MCF 10A (cell line): ENCODE results near the gene KPNB1. TPM values are rescaled to one million over a fixed set of nuclear protein-coding genes. Genes with fewer than 3 reads are reported as not detected.
A peak's percentile ranks its signal among the peaks of the same experiment; 100 is the strongest.

Source experiments
- BruUV-seq: library from RNA; stranded (reverse); fragments of 400-500 nt; replicated peaks from 2 replicates; lab custom pipeline; 2021; lab: Mats Ljungman, UMichigan
- CTCF ChIA-PET: fragments of 300-600 bp; sonication (Branson Sonifier 250); formaldehyde crosslinking; extraction: SDS; loops from one replicate; lab custom pipeline; 2021; ENCODE audit warnings: antibody characterized with exemption, inconsistent platforms; lab: Yijun Ruan, JAX
- POLR2A ChIA-PET: fragments of 300-600, 350-650 bp; sonication (Branson Sonifier 250); formaldehyde crosslinking; extraction: SDS; loops from one replicate; lab custom pipeline; 2020; ENCODE audit warnings: antibody characterized with exemption, inconsistent platforms; lab: Yijun Ruan, JAX
- DNase-seq: peaks from one replicate; pipeline ENCODE4 v3.0.0-alpha.2; 2018; ENCODE audit not compliant: unreplicated experiment
- H3K27ac Mint-ChIP-seq: one replicate; pipeline ENCODE4 v1.8.0; 2022; ENCODE audit warnings: mild to moderate bottlenecking, low read depth, mixed read lengths; ENCODE audit not compliant: unreplicated experiment
- H3K27me3 Mint-ChIP-seq: one replicate; pipeline ENCODE4 v1.8.0; 2022; ENCODE audit warnings: mixed read lengths; ENCODE audit not compliant: insufficient read depth, unreplicated experiment
- H3K36me3 Mint-ChIP-seq: one replicate; pipeline ENCODE4 v1.8.0; 2022; ENCODE audit warnings: mild to moderate bottlenecking, moderate library complexity, mixed read lengths; ENCODE audit not compliant: insufficient read depth, unreplicated experiment
- H3K4me1 Mint-ChIP-seq: one replicate; pipeline ENCODE4 v1.8.0; 2022; ENCODE audit warnings: mixed read lengths; ENCODE audit not compliant: insufficient read depth, unreplicated experiment
- H3K4me3 Mint-ChIP-seq: one replicate; pipeline ENCODE4 v1.8.0; 2022; ENCODE audit warnings: mild to moderate bottlenecking, moderate library complexity, mixed read lengths; ENCODE audit not compliant: unreplicated experiment
- H3K9me3 Mint-ChIP-seq: one replicate; pipeline ENCODE4 v1.8.0; 2022; ENCODE audit warnings: mixed read lengths; ENCODE audit not compliant: unreplicated experiment
- intact Hi-C: fragments of 100-400 bp; cut with micrococcal nuclease; formaldehyde crosslinking; loops from 2 replicates; pipeline ENCODE4 v1.14.1; 2022
- total RNA-seq: library from RNA; stranded (reverse); gene quantifications from 2 replicates; pipeline ENCODE4 v1.2.3, GENCODE V29; 2022
- TF ChIP-seq, protein P1 (sequence below): fragments of 200-600 bp; IDR thresholded peaks from one replicate; pipeline ENCODE4 v1.8.0; 2022; ENCODE audit warnings: antibody characterized with exemption, mild to moderate bottlenecking; ENCODE audit not compliant: unreplicated experiment

Gene KPNB1
- total RNA-seq, 1 experiment from 2014 or later, result 609 TPM

DNA sequence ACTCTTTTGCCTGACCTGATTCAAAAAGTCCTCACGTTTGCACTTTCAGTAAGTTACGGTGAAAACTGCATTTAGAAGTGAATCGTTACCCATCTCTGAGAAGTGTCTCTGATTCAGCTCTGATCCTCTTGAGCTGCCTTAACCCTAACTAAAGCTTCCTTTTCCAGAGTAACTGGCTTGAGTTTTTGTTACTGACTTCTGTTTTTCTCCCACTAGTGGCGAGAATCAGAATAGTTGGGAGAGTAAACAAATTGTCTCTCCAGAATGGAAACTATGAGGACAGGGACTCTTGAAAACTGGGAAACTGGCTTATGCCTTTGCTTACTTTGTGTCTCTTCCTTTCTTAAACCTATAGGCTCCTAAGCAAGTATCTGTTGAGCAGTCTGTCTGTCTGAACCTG is 31.3 kb upstream of the KPNB1 start:
- TF ChIP-seq, protein P1, sequence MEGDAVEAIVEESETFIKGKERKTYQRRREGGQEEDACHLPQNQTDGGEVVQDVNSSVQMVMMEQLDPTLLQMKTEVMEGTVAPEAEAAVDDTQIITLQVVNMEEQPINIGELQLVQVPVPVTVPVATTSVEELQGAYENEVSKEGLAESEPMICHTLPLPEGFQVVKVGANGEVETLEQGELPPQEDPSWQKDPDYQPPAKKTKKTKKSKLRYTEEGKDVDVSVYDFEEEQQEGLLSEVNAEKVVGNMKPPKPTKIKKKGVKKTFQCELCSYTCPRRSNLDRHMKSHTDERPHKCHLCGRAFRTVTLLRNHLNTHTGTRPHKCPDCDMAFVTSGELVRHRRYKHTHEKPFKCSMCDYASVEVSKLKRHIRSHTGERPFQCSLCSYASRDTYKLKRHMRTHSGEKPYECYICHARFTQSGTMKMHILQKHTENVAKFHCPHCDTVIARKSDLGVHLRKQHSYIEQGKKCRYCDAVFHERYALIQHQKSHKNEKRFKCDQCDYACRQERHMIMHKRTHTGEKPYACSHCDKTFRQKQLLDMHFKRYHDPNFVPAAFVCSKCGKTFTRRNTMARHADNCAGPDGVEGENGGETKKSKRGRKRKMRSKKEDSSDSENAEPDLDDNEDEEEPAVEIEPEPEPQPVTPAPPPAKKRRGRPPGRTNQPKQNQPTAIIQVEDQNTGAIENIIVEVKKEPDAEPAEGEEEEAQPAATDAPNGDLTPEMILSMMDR, result peak; percentile 17
- Mint-ChIP-seq H3K27me3 (no peaks in the 10 kb centered on the region), H3K36me3 (peaks cover 94% of the 10 kb centered on the region), H3K27ac (no peak overlapping the region), H3K4me3 (no peak overlapping the region), H3K4me1 (peaks cover 13% of the 10 kb centered on the region), H3K9me3 (no peaks in the 10 kb centered on the region)
- no peak for DNase-seq
- no TSS peak for BruUV-seq
- intact Hi-C loops, result no loop called here
- POLR2A ChIA-PET, result interaction anchor here (0.6 to 1.6 kb wide), 5 partner anchors 9 to 39 kb away, joined by 3 to 5 read pairs (median 3); partner anchors contain the start of gene KPNB1
- CTCF ChIA-PET, result interaction anchor here (0.7 to 1.8 kb wide), 5 partner anchors 12 to 118 kb away, joined by 3 to 6 read pairs (median 5); no protein-coding TSS in a partner anchor

DNA sequence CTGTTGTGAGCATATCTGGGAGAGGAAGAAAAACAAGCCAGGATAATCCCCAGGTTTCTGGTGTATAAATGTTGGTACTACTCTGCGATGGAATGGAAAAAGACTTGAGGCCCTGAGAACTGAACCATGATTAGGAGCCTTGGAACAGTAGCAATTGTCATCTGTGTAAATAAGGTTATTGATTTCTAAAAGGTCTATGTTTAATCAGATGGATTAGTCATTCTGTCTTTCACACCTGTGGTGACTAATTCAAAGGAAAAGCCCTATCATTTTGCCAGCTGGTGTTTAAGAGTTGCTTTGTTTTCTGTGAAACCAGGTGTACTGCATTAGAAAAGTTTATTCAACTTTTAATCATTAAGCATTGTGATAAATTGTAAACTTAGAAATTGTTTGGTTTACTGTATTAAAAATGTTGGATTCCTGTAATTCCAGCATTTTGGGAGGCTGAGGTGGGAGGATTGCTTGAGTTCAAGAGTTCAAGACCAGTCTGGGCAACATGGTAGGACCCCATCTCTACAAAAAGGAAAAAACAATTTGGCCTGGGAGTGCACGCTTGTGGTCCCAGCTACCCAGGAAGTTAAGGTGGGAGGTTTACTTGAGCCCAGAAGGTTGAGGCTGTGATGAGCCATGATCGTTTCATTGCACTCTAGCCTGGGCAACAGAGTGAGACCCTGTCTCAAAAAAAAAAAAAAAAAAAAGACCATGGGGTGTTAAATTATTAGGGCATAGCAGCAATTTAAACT is 29.0 kb upstream of the KPNB1 start:
- Mint-ChIP-seq H3K27me3 (no peaks in the 10 kb centered on the region), H3K4me3 (no peak overlapping the region), H3K9me3 (no peaks in the 10 kb centered on the region), H3K36me3 (peaks cover 94% of the 10 kb centered on the region), H3K27ac (peak overlapping the region; percentile 54), H3K4me1 (peaks cover 13% of the 10 kb centered on the region)
- intact Hi-C loops, result no loop called here
- ChIA-PET CTCF (interaction anchor here (1.8 kb wide), 1 partner anchor 120 kb away, joined by 5 read pairs; no protein-coding TSS in a partner anchor), POLR2A (interaction anchor here (0.6 to 3.8 kb wide), 5 partner anchors 29 to 1717 kb away, joined by 3 to 31 read pairs (median 3); partner anchors contain the start of gene KPNB1)
- DNase-seq, result peak; percentile 14
- BruUV-seq, result no TSS peak
- TF ChIP-seq, protein P1, result no peak

DNA sequence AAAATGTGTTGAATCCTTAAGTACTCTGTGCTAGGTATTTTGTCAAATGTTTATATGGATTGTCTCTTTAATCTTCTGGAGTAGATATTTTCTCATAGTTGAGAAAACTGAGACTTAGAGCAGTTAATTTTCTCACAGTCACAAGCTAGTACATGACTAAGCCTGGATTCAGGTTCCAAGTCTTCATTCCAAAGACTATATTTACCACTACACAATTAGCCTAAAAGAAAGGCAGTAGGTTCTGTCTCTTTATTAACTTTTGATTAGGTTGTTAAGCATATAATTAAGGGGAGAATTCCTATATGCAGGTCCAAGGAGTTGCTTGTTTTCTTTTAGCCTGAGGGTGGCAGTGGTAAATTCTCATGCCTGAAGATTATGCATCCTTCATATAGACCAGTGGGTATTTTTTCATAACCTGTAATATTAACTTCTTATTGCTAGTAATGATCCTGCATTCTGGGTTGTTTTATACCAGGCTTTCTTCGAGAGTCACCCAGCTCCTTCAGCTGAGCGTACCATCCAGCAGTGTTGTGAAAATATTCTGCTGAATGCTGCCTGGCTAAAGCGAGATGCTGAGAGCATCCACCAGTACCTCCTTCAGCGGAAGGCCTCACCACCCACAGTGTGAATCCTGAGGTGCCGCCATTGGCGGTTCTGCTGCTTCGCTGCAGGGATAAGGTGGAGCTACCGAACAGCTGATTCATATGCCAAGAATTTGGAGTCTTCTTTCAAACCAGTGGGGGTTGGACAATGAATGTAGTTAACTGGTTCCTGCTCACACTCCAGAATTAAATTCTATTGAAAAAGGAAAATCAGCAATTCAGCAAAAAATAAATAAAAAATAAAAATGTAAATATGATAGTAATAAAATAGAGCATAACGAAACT is 28.2 kb upstream of the KPNB1 start:
- ChIA-PET CTCF (interaction anchor here (1.6 kb wide), 1 partner anchor 28 kb away, joined by 3 read pairs; the partner anchor contains the start of gene KPNB1), POLR2A (interaction anchor here (0.6 to 3.8 kb wide), 9 partner anchors 14 to 831 kb away, joined by 3 to 31 read pairs (median 4); partner anchors contain the start of gene KPNB1)
- Mint-ChIP-seq H3K4me3 (no peak overlapping the region), H3K27ac (peak overlapping the region; percentile 39), H3K36me3 (peaks cover 86% of the 10 kb centered on the region), H3K9me3 (no peaks in the 10 kb centered on the region), H3K27me3 (no peaks in the 10 kb centered on the region), H3K4me1 (peaks cover 13% of the 10 kb centered on the region)
- DNase-seq, result peak; percentile 87
- TF ChIP-seq, protein P1, result no peak
- no TSS peak for BruUV-seq
- intact Hi-C loops, result no loop called here
